HG03196 (cell line): ENCODE measurements around the gene MED29.

ENCODE experiments used
- ATAC-seq: cut with Tn5 transposase; IDR thresholded peaks from one replicate; pipeline ENCODE4 v1.9.1; 2021; ENCODE audit not compliant: unreplicated experiment

The MED29 gene, protein sequence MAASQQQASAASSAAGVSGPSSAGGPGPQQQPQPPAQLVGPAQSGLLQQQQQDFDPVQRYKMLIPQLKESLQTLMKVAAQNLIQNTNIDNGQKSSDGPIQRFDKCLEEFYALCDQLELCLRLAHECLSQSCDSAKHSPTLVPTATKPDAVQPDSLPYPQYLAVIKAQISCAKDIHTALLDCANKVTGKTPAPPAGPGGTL

DNA sequence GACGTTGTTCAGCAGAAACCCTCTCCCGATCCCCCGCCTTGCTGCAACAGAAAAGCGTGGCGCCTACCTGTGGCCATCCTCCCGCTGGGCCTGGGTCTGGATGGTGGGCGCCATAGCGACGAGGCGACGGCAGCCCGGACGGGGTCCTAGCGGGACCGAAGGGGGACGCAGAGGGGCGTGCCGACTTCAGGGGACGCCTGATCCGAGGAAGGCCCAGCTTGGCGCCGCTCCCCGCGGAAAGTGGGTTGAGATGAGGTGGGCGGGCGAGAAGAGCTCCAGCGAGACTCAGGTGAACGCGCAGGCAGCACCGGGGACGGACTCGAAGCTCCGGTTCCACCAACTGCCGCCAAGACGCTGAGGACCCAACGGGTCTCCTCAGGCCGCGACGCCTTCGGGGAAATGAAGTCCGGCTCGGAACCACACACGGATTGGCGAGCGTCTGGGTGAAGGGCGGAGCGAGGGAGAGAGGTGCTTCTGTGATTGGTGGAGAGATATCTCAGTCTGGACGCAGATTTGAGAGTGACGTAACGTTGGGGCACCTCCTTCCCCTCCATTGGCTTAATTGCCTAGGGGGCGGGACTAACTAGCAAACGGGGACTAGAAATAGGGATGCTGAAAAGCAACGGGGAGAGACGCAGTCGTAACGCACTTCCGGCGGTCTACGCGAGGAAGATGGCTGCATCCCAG lies at the start of gene MED29, which contains the start of gene PAF1:
Gene MED29, plus strand, starts transcription at position 628 of the 687 bp plus-strand sequence. Its CDS starts 45 bp downstream, at position 673.
Gene PAF1, minus strand, starts transcription at position 356 of the 687 bp plus-strand sequence. Its CDS starts 242 bp downstream, at position 114.
- ATAC-seq = peak; percentile 83

DNA sequence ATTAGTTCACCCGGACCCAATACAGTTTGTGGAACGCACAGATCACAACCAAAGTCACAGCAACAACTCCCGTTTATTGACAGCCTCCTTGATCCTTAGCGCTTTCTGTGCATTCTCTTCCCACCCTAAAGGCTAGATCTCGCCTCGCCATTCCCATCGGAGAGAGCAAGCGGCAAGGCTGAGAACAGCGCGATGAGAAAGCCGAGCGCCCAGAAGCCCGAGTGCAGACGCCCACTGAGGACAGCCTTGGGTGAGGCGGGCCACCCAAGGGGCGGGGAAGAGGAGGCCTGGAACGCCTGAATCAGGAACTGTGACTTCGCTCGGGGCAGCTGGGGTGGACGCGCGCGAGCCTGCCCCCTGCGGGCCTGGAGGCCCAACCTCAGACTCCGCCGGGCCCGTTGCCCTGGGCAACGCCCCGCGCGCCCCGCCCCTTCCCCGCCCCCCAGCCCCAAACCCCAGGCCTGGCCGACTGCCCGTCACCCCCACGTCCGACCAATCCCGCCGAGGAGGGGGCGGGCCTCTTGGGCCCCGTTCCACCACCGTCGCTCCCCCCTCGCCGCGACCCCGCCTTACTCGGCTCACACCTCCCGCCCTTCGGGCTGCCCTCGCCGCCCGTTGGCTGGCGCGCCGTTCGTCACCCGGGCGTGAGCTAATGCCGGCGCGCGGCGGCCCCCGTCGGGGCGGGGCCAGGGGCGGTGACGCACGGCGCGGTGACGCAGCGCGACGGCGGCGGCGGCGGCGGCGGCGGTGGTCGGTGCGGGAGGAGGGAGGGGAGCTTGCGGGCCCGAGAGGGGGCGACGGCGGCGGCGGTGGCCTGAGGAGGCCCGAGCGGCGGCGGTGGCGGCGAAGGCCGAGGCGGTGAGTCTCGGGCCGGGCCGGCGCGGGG lies 49.2 kb upstream of the MED29 start, which contains the start of gene SAMD4B:
Gene SAMD4B, plus strand, starts transcription at position 703 of the 886 bp plus-strand sequence. CDS start 14,473 bp downstream, outside the sequence.
- ATAC-seq = peak; percentile 88

DNA sequence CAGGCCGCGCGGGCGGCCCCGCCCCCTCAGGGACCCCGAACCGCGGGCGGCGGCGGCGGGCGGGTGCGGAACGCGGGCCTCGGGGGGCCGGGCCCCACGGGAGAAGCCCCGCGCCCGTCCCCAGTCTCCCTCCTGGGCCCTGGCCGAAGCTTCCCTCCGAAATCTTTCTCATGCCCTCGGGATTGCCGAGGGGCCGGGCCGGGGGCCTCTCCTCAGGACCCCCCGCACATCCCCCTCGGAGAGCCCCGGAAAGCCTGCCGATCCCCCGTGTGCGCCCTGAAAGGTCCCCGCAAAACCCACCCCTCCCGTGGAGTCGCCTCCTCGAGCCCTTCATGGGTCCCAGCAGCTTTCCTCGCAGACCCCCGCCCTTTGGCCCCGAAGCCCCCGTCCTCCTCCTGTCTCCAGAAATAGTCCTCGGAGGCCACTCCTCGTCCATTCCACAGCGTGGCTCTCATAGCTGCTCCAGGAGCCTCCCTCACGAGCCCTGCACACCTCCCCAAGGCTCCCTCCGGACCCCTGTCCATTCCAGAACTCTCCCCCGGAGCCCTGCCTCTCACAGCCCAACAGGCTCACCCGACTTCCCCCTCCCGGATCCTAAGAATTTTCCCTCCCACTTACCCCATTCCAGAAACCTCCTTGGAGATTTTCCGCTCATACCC lies 48.4 kb upstream of the MED29 start:
- ATAC-seq = no peak

DNA sequence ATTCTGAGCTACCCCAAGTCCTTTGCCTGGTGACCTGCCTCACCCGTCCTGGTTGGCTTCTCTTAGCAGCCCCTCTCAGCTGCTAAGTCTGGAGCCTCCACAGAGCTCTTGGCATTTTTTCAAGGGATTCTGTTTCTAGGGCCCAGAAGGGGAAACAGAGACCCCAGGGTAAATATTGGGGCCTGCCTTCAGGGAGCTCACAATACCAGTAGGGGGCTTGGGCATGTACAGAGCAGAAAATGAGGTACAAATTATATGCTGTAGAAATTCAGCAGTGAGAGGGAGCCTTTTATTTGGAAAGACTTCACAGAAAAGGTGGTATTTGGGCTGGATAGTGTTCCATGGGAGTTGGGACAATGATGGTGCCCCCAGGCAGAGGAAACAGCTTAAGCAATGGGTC lies 45.2 kb upstream of the MED29 start:
- no peak for ATAC-seq

DNA sequence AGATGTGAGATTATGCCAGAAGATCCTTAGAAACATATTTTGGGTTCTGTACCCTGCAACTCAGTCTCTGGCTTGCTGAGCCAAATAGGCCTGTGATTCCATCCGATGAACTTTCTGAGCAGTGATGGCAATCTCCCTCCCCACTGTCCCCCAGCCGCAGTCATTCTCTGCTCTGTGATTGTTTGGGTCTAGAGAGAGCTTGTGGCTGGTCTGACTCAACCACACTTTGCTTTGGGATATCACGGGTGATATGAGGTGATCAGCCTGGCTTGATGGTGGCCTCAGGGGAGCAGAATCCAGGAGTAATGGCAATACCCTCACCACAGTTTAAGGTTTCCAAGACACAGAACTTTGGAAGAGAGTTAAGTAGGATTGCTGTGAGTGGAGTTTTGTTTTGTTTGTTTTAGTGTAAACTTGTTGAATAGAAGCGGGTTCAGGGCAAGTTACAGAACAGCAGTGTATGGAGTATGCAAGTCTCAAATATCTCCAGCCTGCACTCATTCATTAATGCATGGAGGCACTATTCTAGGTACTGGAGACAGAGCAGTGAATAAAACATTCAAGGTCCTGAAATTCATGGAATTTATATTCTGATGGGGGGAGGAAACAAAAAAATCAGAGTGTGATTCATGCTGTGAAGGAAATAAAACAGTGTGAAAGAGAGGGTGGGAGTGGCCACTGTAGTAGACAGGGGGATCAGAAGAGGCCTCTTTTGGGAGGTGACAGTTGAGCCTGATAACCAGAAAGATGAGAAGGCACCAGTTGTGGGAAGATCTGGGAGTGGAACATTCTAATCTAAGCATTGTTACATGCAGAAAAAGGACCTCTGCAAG lies 43.6 kb upstream of the MED29 start:
- ATAC-seq = no peak

DNA sequence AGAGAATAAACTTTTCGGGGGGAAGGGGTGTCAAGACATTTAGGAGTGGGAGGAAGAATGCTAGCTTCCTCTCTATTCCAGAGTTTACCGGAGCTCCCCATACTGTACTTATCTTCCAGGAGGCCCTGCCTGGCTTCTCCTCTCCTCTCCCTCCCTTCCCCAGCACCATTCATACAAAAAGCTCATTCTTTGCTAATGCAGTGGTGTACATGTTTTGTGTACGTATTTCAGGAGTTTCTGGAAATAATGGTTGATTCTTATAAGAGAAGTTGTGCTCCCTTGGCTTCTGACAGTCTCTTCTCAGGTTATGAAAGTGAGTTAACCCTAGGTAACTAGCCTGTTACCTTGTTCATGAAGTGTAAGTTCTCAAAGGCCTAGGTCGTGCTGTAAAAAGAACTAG lies 41.9 kb upstream of the MED29 start:
- ATAC-seq = no peak

DNA sequence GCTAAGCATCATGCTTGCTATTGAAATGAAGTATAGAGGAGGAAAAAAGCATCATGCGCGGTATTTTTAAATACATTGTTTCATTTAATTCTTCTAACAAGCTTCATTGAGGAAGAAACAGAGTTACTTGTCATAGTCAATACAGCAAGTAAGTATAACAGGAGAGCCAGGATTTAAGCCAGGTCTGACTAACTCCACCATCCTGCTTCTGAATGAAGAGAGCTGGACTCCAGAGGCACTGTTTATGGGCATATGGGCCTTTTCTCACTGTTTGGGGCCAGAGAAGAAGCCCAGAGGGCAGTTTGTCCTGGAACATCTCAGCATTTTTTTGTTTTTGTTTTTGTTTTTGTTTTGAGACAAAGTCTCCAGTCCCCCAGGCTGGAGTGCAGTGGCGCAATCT lies 41.0 kb upstream of the MED29 start:
- ATAC-seq = no peak

DNA sequence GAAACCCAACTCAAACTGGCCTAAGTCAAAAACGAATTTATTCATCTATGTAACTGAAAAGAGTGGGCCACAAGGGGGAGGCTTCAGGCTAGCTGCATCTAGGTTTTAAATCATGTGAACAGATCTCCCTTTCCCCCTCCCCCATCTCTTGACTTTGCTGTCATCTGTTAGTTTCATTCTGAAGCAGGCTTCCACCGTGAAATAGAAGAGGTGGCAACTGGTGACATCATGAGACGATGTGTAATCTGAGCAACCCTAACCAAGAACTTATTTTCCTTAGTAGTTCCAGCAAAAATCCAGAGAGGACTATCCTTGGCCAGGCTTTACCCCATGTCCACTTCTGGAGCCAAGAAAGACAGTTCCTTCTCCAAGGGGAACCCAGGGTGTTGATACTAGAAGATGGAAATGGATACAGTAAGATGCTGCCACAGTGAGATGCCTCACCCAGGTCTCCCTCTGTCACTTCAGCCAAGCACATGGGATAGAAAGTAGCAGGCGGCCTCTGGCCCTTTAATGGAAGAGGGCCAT lies 39.6 kb upstream of the MED29 start:
- peak; percentile 63 for ATAC-seq

DNA sequence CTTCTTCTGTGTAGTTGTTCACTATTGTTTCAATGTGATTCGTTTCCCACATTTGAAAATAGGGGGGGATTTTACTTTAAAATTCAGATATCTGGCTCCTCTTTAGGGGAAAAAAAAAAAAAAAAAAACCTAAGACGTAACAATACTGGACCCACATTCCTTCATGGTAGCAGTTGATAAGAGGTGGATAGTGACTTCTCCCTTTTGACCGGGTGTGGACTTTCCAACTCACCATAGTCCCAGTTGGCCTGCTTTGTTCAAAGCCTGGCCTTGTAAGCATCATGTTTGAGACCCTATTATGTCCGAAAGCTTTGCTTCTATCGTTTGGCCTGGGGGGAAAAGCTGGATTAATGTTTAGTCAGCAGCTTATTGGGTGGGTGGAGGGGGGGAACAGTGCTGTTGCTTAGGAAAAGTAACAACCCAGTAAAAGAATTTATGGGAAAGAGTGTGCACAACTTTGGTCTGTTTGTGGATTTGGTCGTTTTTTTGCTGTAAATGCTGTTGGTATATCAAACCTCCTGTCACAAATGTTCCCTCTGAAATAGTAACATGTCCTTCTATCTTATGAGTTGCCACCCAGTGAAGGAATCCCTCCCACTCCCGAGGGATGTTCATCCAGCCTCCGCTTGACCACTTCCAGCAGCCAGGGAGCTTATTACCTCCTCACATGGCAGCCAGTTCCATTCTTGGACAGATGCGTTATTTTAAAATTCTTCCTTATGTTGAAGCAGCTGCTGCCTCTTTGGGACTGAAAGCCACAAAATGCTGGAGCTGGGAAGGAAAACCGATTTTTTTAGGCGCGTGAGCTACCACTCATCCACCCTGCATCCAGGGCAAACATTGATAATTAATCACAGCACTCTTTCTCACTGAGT lies 38.6 kb upstream of the MED29 start:
- ATAC-seq = no peak

DNA sequence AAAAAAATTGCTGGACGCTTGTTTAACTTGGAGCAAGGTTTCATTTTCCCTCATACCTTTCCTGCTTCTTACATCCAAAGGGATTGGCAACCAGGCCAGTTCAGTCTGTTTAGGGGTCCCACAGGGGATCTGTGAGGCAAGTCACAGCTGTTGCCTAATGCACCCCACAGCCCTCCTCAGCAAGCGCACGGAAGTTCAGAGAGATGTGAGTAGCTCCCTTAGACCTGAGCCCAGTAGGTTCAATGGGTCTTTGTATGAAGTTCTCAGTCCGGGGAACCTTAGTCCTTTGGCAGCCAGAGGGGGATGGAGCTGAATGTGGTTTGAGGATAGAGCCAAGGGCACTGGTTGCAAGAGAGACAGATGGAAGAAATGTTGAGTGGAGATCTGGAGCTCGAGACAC lies 35.9 kb upstream of the MED29 start:
- no peak for ATAC-seq

DNA sequence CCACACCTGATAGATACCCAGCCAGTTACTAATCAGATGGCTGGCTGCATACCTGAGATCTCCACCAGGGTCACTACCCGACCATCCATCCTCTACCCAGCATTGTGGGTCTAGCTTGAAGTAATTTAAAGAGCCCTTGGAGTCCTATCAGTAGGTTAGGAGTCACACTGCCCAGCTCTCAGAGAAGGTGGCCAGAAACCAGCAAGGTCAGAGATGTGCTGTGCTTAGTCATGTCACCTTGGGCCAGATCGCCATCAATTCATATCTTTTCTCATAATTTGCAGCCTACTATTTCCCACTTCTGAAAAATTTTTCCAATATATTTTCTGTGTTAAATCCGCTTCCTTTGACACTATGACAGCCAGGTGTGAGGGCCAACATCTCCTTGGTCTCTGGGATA lies 35.1 kb upstream of the MED29 start:
- no peak for ATAC-seq

DNA sequence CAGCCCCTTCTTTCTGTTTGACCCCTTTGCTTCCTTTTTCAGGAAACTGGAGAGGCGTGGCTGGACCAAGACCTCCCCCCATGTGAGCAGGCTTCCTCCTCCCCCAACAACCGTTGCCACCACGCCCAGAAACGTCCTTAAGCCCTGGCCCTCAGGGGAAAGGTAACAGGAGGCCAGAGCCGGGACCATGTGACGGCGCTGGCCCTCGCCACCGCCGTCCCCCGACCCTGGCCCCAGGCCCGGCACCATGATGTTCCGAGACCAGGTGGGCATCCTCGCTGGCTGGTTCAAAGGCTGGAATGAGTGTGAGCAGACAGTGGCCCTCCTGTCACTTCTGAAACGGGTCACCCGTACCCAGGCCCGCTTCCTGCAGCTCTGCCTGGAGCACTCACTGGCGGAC lies 34.5 kb upstream of the MED29 start:
- ATAC-seq = no peak

DNA sequence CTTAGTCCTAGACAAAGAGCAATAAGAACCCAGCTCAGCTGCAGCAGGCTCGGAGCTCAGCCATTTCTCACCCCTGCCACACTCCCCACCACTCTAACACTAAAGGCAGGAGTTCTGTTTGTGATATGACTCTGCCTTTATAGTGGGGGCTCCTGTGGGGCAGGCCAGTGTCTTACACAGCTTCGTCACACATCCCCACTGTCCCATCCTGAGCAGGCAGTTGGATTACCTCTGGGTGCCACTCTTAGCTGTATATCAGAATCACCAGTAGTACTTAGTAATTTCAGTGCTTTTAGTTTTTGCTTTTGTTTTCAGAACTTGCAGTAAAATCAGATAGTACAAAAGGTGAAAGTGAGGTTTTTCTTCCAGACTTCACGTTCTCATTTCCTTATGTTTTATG lies 32.2 kb upstream of the MED29 start:
- ATAC-seq = no peak

DNA sequence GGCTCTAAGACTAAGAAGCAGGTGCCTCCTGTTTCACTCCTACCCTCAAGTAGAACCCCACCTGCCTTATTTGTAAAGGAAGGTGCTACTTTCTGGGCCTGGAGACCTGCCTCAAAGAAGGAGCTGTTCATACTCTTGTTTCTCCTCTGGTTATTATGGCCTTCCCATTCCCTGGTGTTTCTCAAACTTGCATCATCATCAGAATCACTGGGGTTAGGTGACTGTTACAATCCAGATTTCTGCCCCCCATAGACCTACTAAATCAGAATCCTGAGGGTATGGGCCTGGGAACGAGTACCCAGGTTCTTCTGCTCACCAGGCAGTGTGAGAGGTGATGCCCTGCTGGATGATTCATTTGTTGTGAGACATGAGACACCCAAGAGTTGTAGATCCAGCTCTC lies 30.6 kb upstream of the MED29 start:
- no peak for ATAC-seq

DNA sequence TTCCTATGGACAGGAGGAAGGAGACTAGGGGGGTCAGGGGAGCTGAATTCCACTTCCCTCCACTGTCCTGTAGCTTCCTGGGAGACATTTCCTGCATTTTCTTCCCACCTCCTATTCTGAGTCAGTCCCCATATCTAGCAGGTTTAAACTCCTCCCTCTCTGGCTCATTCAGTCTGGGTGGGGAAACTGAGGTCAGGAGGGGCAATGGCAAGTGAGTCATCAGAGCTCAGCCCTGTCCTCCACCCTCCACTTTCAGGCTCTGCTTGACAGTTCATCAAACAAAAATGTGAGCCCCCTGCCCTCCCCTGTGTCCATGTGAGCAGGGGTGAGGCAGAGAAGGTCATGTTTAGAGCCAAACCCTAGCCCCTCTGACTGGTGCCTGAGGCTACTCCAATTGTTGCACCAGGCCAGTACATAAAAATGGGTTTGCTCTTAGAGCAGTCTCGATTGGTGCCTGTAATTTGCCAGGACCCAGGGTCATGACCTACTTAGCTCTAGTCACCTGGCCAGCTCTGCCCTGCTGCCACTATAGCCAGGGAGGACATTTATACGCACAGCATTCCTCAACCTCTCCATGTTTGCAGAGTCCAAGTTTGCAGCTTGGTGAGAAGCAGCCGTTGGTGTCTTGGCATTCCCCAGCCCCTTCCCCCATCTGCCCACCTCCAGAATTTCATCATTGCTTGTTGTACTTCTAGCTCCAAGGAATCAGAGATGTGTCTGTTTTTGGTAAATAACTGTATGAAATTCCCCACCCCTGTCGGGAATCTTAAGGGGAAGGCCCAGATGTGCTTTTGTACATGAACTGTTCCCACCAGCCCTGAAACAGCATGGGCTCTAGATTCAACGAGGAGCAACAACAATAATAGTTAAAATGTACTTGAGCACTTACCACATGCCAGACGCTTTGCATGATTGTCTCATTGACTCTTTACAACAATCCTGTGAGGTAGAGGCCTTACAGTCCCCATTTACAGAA lies 28.2 kb upstream of the MED29 start:
- ATAC-seq = no peak

DNA sequence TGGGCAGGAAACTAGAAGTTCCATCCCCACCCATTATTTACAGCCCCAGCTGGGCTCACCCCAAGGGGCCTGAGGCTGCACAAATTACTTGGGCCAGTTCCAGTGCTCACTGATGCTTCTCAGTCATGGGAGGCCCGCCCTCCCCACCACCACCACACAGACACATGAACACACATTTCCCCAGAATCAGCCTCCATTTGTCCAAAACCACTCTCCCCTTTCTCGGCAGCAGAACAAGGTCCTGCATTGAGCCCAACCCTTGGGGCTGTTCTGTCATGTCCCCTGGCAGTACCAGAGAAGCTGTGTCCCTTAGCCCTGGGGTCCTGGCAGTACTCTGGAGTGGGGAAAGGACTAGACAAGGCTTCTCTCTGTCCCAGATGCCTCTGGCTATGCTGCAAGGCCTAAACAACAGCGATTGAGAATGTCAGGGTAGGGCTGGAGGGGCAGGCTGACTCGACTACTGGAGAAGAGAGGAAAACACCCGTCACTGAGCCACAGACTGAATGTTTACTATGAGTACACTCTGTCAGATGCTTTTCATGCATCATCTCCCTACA lies 27.2 kb upstream of the MED29 start:
- ATAC-seq = no peak

DNA sequence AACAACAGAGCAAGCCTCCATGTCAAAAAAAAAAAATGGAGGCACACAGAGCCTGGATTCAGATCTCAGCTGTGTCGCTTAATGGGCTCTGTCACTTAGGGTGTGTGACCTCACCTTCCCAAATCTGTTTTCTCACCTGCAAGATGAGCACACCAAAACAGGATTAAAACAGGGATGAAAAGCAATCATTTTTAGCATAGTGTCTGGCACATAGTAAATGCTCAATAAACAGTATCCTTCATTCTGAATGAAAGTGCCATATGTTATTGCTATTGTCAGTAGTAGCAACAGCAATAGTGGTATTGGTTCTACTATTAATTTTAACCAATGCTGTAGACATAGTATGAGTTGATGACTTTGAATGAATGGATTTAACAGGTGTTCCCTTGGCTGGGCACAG lies 25.6 kb upstream of the MED29 start:
- no peak for ATAC-seq

DNA sequence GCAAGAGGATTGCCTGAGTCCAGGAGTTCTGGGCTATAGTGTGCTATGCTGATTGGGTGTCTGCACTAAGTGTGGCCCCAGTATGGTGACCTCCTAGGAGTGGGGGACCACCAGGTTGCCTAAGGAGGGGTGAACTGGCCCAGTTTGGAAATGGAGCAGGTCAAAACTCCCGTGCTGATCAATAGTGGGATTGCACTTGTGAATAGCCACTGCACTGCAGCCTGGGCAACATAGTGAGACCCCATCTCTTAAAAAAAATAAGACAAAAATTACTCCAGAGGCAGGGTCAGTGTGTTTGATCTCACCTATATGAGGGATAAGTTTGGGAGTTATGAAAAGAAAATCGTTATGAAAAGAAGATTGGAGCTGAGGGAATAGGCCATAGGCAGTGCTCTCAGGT lies 22.0 kb upstream of the MED29 start:
- ATAC-seq = no peak
